DOHH2 (cell line): ENCODE measurements around the gene SNX33.

Source experiments
- EZH2phosphoT487 ChIP-seq: fragments of 200-600 bp; sonication (generic); IDR thresholded peaks from 2 replicates; pipeline ENCODE4 v1.6.1; 2017; ENCODE audit warnings: borderline replicate concordance, mild to moderate bottlenecking, antibody characterized with exemption, low read length, moderate library complexity, mixed read lengths
- TF ChIP-seq, protein P1 (sequence below): fragments of 200-600 bp; sonication (generic); IDR thresholded peaks from one replicate; pipeline ENCODE4 v1.5.1; 2014; ENCODE audit warnings: antibody characterized with exemption, mild to moderate bottlenecking, low read depth, low read length; ENCODE audit not compliant: poor library complexity, severe bottlenecking

DNA sequence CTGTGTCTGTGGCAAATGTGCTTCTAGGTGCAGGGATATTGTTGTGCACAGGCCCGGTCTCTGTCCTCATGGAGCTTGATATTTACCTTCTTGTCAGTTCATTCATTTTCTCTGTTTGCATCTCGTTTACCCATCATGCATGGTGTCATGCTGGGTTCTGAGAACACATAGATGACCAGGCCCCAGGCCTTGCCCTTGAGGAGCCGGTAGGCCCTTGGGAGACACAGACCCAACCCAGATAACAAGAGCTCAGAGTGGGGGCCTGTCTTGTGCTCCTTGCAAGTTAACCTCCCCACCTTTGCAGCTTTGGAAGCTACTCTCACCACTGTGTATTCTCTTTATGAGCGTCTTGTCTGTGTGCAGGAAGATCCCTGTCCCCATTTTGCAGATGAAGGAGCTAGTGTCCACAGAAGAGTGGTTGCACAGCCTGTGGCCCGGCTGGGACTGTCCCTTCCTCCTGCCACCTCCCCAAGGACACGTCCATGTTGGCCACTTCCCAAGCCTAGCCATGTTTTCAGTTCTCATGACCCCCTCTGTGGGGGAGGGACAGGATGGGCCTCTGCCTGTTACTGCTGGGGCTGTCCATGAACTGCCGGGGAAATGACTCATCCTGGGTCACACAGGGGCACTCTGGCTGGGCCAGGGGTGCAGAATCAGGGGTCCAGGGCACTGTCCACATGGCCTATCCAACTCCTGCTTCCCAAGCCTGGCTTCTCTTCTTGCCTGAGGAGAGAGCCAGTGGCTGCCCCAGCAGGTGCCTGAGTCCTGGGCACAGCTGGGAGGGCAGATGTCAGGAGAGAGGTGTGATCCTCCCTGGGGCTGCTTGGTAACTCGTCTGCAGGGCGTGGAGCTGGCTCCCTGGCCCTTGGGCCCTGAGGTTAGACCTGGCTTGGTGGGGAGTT is 3.4 kb downstream of the SNX33 start:
- TF ChIP-seq, protein P1, sequence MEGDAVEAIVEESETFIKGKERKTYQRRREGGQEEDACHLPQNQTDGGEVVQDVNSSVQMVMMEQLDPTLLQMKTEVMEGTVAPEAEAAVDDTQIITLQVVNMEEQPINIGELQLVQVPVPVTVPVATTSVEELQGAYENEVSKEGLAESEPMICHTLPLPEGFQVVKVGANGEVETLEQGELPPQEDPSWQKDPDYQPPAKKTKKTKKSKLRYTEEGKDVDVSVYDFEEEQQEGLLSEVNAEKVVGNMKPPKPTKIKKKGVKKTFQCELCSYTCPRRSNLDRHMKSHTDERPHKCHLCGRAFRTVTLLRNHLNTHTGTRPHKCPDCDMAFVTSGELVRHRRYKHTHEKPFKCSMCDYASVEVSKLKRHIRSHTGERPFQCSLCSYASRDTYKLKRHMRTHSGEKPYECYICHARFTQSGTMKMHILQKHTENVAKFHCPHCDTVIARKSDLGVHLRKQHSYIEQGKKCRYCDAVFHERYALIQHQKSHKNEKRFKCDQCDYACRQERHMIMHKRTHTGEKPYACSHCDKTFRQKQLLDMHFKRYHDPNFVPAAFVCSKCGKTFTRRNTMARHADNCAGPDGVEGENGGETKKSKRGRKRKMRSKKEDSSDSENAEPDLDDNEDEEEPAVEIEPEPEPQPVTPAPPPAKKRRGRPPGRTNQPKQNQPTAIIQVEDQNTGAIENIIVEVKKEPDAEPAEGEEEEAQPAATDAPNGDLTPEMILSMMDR: no peak
- TF ChIP-seq EZH2phosphoT487: no peak
